Measurements from ENCODE around the gene RBFOX2. TPM values are rescaled to one million over a fixed set of nuclear protein-coding genes. Genes with fewer than 3 reads are reported as not detected.

RBFOX2 gene
- total RNA-seq, 1 experiment from 2014 or later = 91.1 TPM

- POLR2A ChIA-PET = no interaction called here
- H3K36me3 Mint-ChIP-seq (ENCODE audit: insufficient read depth, unreplicated experiment) = peaks cover 6% of the 10 kb centered on the region
These were observed 174.3 kb downstream of the RBFOX2 start for GRCh38 chr22:35854334-35854733.

GRCh38 chr22:35852076-35852475 is 176.5 kb downstream of the RBFOX2 start:
- no peaks in the 10 kb centered on the region for H3K27me3 ChIP-seq (replicated peaks; ENCODE audit: control insufficient read depth, insufficient read depth, low read length)
- no TSS peak for BruUV-seq (replicated peaks)
- intact Hi-C loops (cut with micrococcal nuclease; ENCODE audit: unreplicated experiment) = no loop called here
- peaks cover 24% of the 10 kb centered on the region for H3K4me1 Mint-ChIP-seq (ENCODE audit: low read depth, unreplicated experiment)
- peaks cover 26% of the 10 kb centered on the region for H3K4me1 ChIP-seq
- no peaks in the 10 kb centered on the region for H3K9me3 ChIP-seq
- CTCF ChIA-PET = no interaction called here
- H3K27me3 Mint-ChIP-seq (ENCODE audit: insufficient read depth, unreplicated experiment) = no peaks in the 10 kb centered on the region
- H3K36me3 ChIP-seq (ENCODE audit: control insufficient read depth, insufficient read depth, low read length) = no peaks in the 10 kb centered on the region
- no peaks in the 10 kb centered on the region for H3K9me3 Mint-ChIP-seq (ENCODE audit: unreplicated experiment)
- POLR2A ChIA-PET = no interaction called here
- no peak overlapping the region for H3K27ac Mint-ChIP-seq (ENCODE audit: unreplicated experiment)
- no peaks in the 10 kb centered on the region for H3K36me3 Mint-ChIP-seq (ENCODE audit: insufficient read depth, unreplicated experiment)
- no peak overlapping the region for H3K4me3 Mint-ChIP-seq (ENCODE audit: unreplicated experiment)
- TF ChIP-seq CTCF (IDR thresholded peaks at IDR 0.05; ENCODE audit: insufficient read depth in 1 of 2, low read depth in 1 of 2, low read length in 1 of 2, severe bottlenecking in 1 of 2, unreplicated experiment in 1 of 2) = no peak
- DNase-seq = no peak
- H3K4me3 ChIP-seq (ENCODE audit: low read depth, low read length) = no peak overlapping the region

More at GRCh38 chr22:35854334-35854733, 174.3 kb downstream of the RBFOX2 start:
- BruUV-seq (replicated peaks) = no TSS peak
- no peaks in the 10 kb centered on the region for H3K27me3 Mint-ChIP-seq (ENCODE audit: insufficient read depth, unreplicated experiment)
- no peak for DNase-seq
- H3K27me3 ChIP-seq (replicated peaks; ENCODE audit: control insufficient read depth, insufficient read depth, low read length) = no peaks in the 10 kb centered on the region
- intact Hi-C loops (cut with micrococcal nuclease; ENCODE audit: unreplicated experiment) = no loop called here
- TF ChIP-seq CTCF (IDR thresholded peaks at IDR 0.05; ENCODE audit: insufficient read depth in 1 of 2, low read depth in 1 of 2, low read length in 1 of 2, severe bottlenecking in 1 of 2, unreplicated experiment in 1 of 2) = no peak
- peaks cover 18% of the 10 kb centered on the region for H3K4me1 ChIP-seq
- CTCF ChIA-PET = interaction anchor here (0.7 kb wide), 1 partner anchor 14 kb away, joined by 3 read pairs; no protein-coding TSS in a partner anchor
- no peaks in the 10 kb centered on the region for H3K9me3 Mint-ChIP-seq (ENCODE audit: unreplicated experiment)
- peaks cover 28% of the 10 kb centered on the region for H3K4me1 Mint-ChIP-seq (ENCODE audit: low read depth, unreplicated experiment)
- no peak overlapping the region for H3K4me3 ChIP-seq (ENCODE audit: low read depth, low read length)
- H3K36me3 ChIP-seq (ENCODE audit: control insufficient read depth, insufficient read depth, low read length) = no peaks in the 10 kb centered on the region
- no peak overlapping the region for H3K27ac Mint-ChIP-seq (ENCODE audit: unreplicated experiment)
- no peaks in the 10 kb centered on the region for H3K9me3 ChIP-seq
- H3K4me3 Mint-ChIP-seq (ENCODE audit: unreplicated experiment) = no peak overlapping the region

GRCh38 chr22:35850831-35851230 is 177.8 kb downstream of the RBFOX2 start:
- POLR2A ChIA-PET = no interaction called here
- no peaks in the 10 kb centered on the region for H3K27me3 Mint-ChIP-seq (ENCODE audit: insufficient read depth, unreplicated experiment)
- H3K4me3 Mint-ChIP-seq (ENCODE audit: unreplicated experiment) = no peak overlapping the region
- no peak overlapping the region for H3K4me3 ChIP-seq (ENCODE audit: low read depth, low read length)
- H3K9me3 Mint-ChIP-seq (ENCODE audit: unreplicated experiment) = no peaks in the 10 kb centered on the region
- H3K27ac Mint-ChIP-seq (ENCODE audit: unreplicated experiment) = no peak overlapping the region
- TF ChIP-seq CTCF (IDR thresholded peaks at IDR 0.05; ENCODE audit: insufficient read depth in 1 of 2, low read depth in 1 of 2, low read length in 1 of 2, severe bottlenecking in 1 of 2, unreplicated experiment in 1 of 2) = no peak
- CTCF ChIA-PET = no interaction called here
- no peak for DNase-seq
- no TSS peak for BruUV-seq (replicated peaks)
- no peaks in the 10 kb centered on the region for H3K36me3 ChIP-seq (ENCODE audit: control insufficient read depth, insufficient read depth, low read length)
- H3K9me3 ChIP-seq = no peaks in the 10 kb centered on the region
- H3K36me3 Mint-ChIP-seq (ENCODE audit: insufficient read depth, unreplicated experiment) = no peaks in the 10 kb centered on the region
- peaks cover 34% of the 10 kb centered on the region for H3K4me1 ChIP-seq
- peaks cover 15% of the 10 kb centered on the region for H3K4me1 Mint-ChIP-seq (ENCODE audit: low read depth, unreplicated experiment)
- H3K27me3 ChIP-seq (replicated peaks; ENCODE audit: control insufficient read depth, insufficient read depth, low read length) = no peaks in the 10 kb centered on the region
- intact Hi-C loops (cut with micrococcal nuclease; ENCODE audit: unreplicated experiment) = no loop called here

All from Caco-2 (cell line).